Lower lobe of right lung (tissue), 2 donors: ENCODE data around the gene BICDL2. TPM values are rescaled to one million over a fixed set of nuclear protein-coding genes. Genes with fewer than 3 reads are reported as not detected.

Source experiments
- ATAC-seq, 2 donors: fragments of 200-7000 bp; cut with Tn5 transposase; one replicate each; pipeline ENCODE4 v1.9.1; 2020 to 2022; ENCODE audit warnings: mild to moderate bottlenecking in 2 of 2, moderate library complexity in 2 of 2
- DNase-seq: peaks from one replicate; pipeline ENCODE4 v3.0.0-alpha.2; 2020
- H3K27ac ChIP-seq: fragments of 200-600 bp; one replicate; pipeline ENCODE4 v1.8.0; 2022
- H3K27me3 ChIP-seq: fragments of 200-600 bp; one replicate; pipeline ENCODE4 v1.8.0; 2022; ENCODE audit warnings: low read depth
- H3K36me3 ChIP-seq: fragments of 200-600 bp; one replicate; pipeline ENCODE4 v1.8.0; 2022; ENCODE audit warnings: mild to moderate bottlenecking
- H3K4me1 ChIP-seq: fragments of 200-600 bp; one replicate; pipeline ENCODE4 v1.8.0; 2022
- H3K4me3 ChIP-seq: fragments of 200-600 bp; one replicate; pipeline ENCODE4 v1.8.0; 2022; ENCODE audit warnings: mild to moderate bottlenecking
- H3K9me3 ChIP-seq: fragments of 200-600 bp; one replicate; pipeline ENCODE4 v1.8.0; 2022
- intact Hi-C: fragments of 100-400 bp; cut with DNase I; formaldehyde crosslinking; loops from one replicate; pipeline ENCODE4 v1.11.0; 2022
- total RNA-seq: library from RNA; stranded (reverse); fragmentation: NEBNext Ultra II Directional; extraction: Animal tissue kit (Norgen Biotek cat#: 25700); gene quantifications from one replicate; pipeline ENCODE4 v1.2.1, GENCODE V29; 2021
- TF ChIP-seq, protein P1 (sequence below): fragments of 200-600 bp; IDR thresholded peaks from one replicate; pipeline ENCODE4 v1.8.0; 2022; ENCODE audit warnings: antibody characterized with exemption, mild to moderate bottlenecking
- donor health status: DM: no; HTN: yes; CAD: no; lungs with severe emphysema.

The BICDL2 gene
- total RNA-seq, 1 donor from 2014 or later = 19.5 TPM

DNA sequence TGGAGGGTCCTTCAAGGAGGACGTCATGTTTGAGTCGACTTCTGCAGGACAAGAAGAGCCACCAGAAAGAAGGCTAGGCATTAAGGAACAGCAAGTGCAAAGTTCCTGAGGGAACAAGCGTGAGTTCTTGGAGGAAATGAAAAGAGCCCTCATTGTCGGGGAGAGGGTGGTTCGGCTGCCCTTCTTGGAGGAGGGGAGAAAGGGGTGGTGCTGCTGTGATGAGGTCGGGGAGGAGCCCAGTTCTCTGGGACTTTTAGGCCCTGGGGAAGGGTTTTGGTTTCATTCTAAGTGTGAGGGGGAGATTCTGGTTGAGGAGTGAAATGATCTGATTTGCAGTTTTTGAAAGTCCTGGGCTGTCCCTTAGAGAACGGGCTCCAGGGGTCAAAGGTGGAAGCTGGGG lies 4.1 kb downstream of the BICDL2 start:
- ATAC-seq (no peak), DNase-seq (no peak)
- TF ChIP-seq, protein P1, sequence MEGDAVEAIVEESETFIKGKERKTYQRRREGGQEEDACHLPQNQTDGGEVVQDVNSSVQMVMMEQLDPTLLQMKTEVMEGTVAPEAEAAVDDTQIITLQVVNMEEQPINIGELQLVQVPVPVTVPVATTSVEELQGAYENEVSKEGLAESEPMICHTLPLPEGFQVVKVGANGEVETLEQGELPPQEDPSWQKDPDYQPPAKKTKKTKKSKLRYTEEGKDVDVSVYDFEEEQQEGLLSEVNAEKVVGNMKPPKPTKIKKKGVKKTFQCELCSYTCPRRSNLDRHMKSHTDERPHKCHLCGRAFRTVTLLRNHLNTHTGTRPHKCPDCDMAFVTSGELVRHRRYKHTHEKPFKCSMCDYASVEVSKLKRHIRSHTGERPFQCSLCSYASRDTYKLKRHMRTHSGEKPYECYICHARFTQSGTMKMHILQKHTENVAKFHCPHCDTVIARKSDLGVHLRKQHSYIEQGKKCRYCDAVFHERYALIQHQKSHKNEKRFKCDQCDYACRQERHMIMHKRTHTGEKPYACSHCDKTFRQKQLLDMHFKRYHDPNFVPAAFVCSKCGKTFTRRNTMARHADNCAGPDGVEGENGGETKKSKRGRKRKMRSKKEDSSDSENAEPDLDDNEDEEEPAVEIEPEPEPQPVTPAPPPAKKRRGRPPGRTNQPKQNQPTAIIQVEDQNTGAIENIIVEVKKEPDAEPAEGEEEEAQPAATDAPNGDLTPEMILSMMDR = no peak
- no peak overlapping the region for H3K4me3 ChIP-seq
- intact Hi-C loops = no loop called here
- H3K9me3 ChIP-seq = no peaks in the 10 kb centered on the region
- H3K36me3 ChIP-seq = no peaks in the 10 kb centered on the region
- H3K27me3 ChIP-seq = peaks cover 85% of the 10 kb centered on the region
- H3K27ac ChIP-seq = no peak overlapping the region
- peaks cover 30% of the 10 kb centered on the region for H3K4me1 ChIP-seq

DNA sequence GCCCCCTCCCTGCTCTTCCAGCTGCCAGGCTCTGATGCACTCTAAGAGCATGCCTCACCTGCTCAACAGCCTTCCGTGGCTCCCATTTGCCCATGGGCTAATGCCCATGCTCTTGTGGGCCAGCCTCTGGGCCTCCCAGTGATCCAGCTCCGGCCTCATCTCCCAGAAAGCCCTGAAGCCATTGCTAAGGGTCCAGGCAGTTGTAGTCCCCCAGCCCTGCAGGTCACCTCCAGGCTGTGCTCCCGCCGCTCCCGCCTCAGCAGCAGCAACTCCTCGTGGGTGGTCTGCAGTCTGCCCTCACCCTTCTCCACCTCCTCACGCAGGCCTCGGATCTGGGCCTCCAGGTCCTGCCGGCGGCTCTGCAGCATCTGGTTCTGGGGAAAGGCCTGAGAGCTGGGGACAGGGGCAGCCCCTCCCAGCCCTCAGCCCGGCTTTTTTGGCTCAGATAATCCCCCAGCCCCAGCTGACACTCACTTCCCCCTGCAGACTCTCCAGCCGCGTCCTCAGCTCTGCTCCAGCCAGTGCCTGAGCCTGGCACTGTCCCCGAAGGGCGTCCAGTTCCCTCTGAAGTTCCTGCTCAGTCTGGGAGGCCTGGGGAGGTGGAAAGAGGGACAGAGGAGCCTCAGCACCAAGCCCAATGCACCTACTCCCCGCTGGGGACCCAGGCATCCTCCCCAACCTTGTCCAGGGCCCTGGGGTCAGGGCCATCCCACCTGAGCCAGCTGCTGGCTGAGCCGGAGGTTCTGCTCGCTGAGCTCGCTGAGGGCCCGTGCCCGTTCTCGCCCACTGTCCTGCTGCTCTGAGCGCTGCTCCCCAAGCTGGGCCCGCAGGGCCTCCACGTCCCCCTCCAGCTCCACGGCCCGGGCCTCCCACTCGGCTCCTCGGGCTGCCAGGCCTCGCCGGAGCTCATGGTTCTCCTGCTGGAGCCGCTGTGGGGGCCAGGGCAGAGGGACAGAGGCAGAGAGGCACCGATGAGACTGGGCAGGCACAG lies 6.2 kb downstream of the BICDL2 start:
- Histone ChIP-seq H3K4me3 (no peak overlapping the region), H3K27ac (no peak overlapping the region), H3K9me3 (no peaks in the 10 kb centered on the region), H3K4me1 (peaks cover 21% of the 10 kb centered on the region), H3K27me3 (peaks cover 64% of the 10 kb centered on the region), H3K36me3 (peaks cover 18% of the 10 kb centered on the region)
- intact Hi-C loops = no loop called here
- ATAC-seq (no peak), DNase-seq (no peak)
- TF ChIP-seq, protein P1 = no peak

DNA sequence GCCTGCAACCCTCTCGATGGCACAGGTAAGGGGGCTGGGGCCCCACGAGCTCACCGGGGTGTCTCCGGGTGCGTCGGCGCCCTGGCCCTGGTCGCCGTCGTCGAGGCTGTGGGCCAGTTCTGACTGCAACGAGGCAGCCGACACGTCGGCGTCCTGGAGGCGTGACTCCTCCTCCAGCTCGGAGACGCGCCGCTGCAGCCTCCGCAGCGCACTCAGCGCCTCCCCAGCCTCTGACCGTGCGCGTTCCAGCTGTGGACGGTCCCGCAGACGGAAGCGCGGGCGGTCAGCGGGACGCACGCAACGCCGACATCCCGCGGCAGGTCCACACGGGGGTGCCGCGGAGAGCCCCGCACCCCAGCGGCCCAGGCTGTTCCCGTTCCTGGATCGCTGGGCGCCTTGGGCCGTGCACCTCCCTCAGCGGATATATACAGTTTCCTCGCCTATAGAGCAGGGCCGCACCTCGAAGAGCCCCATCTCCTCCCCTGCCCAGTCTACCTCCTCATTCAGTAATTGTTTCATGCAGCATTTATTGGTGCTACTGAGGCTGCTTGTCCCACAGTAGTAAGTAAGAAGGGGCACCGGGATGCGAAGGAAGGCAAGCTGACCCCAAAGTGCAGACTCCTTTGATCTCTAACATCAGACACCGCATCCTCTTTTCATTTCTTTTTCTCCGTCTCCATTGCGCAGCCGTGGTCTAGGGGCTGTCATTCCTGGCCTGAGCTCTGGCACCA lies 7.1 kb downstream of the BICDL2 start:
- H3K36me3 ChIP-seq = peaks cover 18% of the 10 kb centered on the region
- DNase-seq (no peak), ATAC-seq (no peak)
- peak overlapping the region; percentile 27 for H3K4me3 ChIP-seq
- peaks cover 26% of the 10 kb centered on the region for H3K4me1 ChIP-seq
- H3K27me3 ChIP-seq = peaks cover 56% of the 10 kb centered on the region
- TF ChIP-seq, protein P1 = no peak
- no peak overlapping the region for H3K27ac ChIP-seq
- intact Hi-C loops = no loop called here
- no peaks in the 10 kb centered on the region for H3K9me3 ChIP-seq

DNA sequence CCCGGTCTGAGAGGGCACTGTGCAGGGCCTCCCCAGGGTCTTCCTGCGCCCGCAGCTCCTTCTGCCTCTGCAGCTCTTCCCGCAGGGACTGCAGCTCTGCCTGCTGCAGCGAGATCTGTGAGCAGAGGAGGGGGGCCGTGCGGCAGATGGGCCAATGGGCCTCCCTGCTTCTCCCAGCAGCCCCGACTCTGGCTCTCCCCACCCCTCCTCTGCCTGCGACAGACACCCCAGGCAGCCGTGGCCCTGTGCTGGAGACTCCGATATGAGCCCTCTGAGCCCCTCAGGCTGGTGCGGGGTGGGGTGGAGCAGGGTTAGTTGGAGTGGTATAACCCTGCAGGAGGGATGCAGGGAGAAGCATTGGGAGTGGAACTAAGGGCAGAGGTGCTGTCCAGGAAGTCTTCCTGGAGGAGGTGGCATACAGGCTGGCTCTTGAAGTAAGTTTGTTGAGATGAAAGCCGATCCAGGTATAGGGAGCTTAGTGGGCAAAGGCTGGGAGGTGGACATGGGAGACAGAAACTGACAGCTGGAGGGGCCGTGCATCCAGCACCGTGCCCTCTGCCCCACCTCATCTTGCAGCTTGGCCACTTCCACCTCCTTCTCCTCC lies 7.9 kb downstream of the BICDL2 start:
- no peak overlapping the region for H3K4me3 ChIP-seq
- TF ChIP-seq, protein P1 = no peak
- intact Hi-C loops = no loop called here
- DNase-seq (no peak), ATAC-seq (no peak)
- H3K27me3 ChIP-seq = peaks cover 48% of the 10 kb centered on the region
- H3K4me1 ChIP-seq = peaks cover 31% of the 10 kb centered on the region
- no peak overlapping the region for H3K27ac ChIP-seq
- H3K9me3 ChIP-seq = no peaks in the 10 kb centered on the region
- peaks cover 18% of the 10 kb centered on the region for H3K36me3 ChIP-seq

DNA sequence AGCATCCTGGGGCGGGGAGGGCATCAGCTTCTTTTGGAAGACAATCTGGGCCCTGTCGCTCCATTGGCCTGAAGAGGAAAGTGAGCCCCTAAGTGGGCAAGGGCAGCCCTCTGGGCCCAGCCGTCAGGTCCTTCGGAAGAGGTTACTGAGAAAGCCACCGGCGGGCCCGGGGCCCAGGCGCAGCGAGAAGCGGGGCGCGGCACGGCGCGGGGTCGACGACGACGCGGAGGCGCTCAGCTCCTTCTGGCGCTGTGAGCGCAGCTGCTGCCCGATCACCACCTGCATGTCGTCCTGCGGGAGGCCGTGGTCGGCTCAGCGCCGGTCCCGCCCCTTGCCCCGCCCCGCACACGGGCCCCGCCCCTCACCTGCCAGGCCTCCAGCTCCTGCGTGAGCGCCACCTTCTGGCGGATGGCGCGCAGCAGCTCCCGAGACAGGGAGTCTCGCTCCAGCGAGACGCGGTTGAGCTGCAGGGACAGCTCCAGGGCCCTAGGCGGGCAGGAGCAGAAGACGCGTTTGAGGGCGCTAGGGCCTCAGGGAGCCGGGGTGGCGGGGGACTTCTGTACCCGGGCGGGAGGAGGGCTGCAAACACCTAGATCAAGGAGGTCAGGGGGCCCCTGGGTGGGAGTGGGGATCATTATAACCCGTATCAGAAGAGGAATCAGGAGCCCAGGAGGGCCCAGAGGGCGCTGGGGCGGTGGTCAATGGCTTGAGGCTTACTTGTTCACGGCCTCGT lies 8.6 kb downstream of the BICDL2 start:
- peaks cover 43% of the 10 kb centered on the region for H3K27me3 ChIP-seq
- DNase-seq (peak; percentile 91), ATAC-seq (peak; percentile 63 to 78)
- TF ChIP-seq, protein P1 = peak; percentile 77
- H3K4me3 ChIP-seq = no peak overlapping the region
- H3K36me3 ChIP-seq = peaks cover 18% of the 10 kb centered on the region
- intact Hi-C loops = no loop called here
- no peaks in the 10 kb centered on the region for H3K9me3 ChIP-seq
- peaks cover 36% of the 10 kb centered on the region for H3K4me1 ChIP-seq
- H3K27ac ChIP-seq = no peak overlapping the region
